GM23248 (cell line): Measurements from ENCODE around the gene CCDC187. TPM values are rescaled to one million over a fixed set of nuclear protein-coding genes. Genes with fewer than 3 reads are reported as not detected.

Experiments used
- DNase-seq: peaks from one replicate; pipeline ENCODE4 v3.0.0-alpha.2; 2015
- H2AFZ ChIP-seq: fragments of 200-600 bp; sonication (generic); 2 replicates; pipeline ENCODE4 v1.6.1; 2016; ENCODE audit warnings: antibody characterized with exemption
- H3F3A ChIP-seq: fragments of 200-600 bp; sonication (generic); 2 replicates; pipeline ENCODE4 v1.6.1; 2016; ENCODE audit warnings: mild to moderate bottlenecking, antibody characterized with exemption, mixed run types; ENCODE audit not compliant: insufficient read depth
- H3K27ac ChIP-seq: fragments of 200-600 bp; sonication (generic); 2 replicates; pipeline ENCODE4 v1.5.1; 2016; ENCODE audit warnings: mild to moderate bottlenecking
- H3K27me3 ChIP-seq: fragments of 200-600 bp; sonication (generic); replicated peaks from 2 replicates; pipeline ENCODE4 v1.6.1; 2016; ENCODE audit warnings: mild to moderate bottlenecking; ENCODE audit not compliant: insufficient read depth
- H3K36me3 ChIP-seq: fragments of 200-600 bp; sonication (generic); 2 replicates; pipeline ENCODE4 v1.6.1; 2016; ENCODE audit warnings: low read depth, mild to moderate bottlenecking
- H3K4me1 ChIP-seq: fragments of 200-600 bp; sonication (generic); 2 replicates; pipeline ENCODE4 v1.6.1; 2016; ENCODE audit warnings: mild to moderate bottlenecking; ENCODE audit not compliant: insufficient read depth
- H3K4me2 ChIP-seq: fragments of 200-600 bp; sonication (generic); one replicate; pipeline ENCODE4 v1.6.1; 2016; ENCODE audit warnings: mild to moderate bottlenecking; ENCODE audit not compliant: unreplicated experiment
- H3K4me3 ChIP-seq: fragments of 200-600 bp; sonication (generic); 2 replicates; pipeline ENCODE4 v1.5.1; 2016; ENCODE audit warnings: mild to moderate bottlenecking
- H3K79me2 ChIP-seq: fragments of 200-600 bp; sonication (generic); 2 replicates; pipeline ENCODE4 v1.6.1; 2016; ENCODE audit warnings: mild to moderate bottlenecking; ENCODE audit not compliant: insufficient read depth
- H3K9ac ChIP-seq: fragments of 200-600 bp; sonication (generic); 2 replicates; pipeline ENCODE4 v1.6.1; 2016; ENCODE audit warnings: mild to moderate bottlenecking
- H3K9me2 ChIP-seq: fragments of 200-600 bp; sonication (generic); 2 replicates; pipeline ENCODE4 v1.6.1; 2016; ENCODE audit warnings: mixed run types, mild to moderate bottlenecking, moderate library complexity; ENCODE audit not compliant: insufficient read depth
- H3K9me3 ChIP-seq: fragments of 200-600 bp; sonication (generic); one replicate; pipeline ENCODE4 v1.6.1; 2017; ENCODE audit warnings: low read depth
- H4K20me1 ChIP-seq: fragments of 200-600 bp; sonication (generic); 2 replicates; pipeline ENCODE4 v1.6.0; 2016; ENCODE audit not compliant: insufficient read depth
- EZH2 ChIP-seq: fragments of 200-600 bp; sonication (generic); IDR thresholded peaks from 2 replicates; pipeline ENCODE4 v1.6.1; 2018; ENCODE audit warnings: antibody characterized with exemption, mild to moderate bottlenecking; ENCODE audit not compliant: insufficient read depth, poor library complexity, severe bottlenecking
- EZH2phosphoT487 ChIP-seq: fragments of 200-600 bp; sonication (generic); IDR thresholded peaks from 2 replicates; pipeline ENCODE4 v1.6.1; 2018; ENCODE audit warnings: antibody characterized with exemption, moderate library complexity, mild to moderate bottlenecking, low read depth; ENCODE audit not compliant: insufficient read depth
- WGBS, 2 experiments: methylation state at CpG; one replicate each; pipeline ENCODE4 v1.1.6; 2015 to 2017; ENCODE audit warnings: low lambda C conversion rate in 2 of 2, low coverage in 1 of 2; ENCODE audit errors: missing lambda C conversion rate in 2 of 2; 5-methylcytosine and 5-hydroxymethylcytosine counted together
- in situ Hi-C: fragments of 300-500 bp; cut with MboI; formaldehyde crosslinking; loops from 2 replicates; pipeline ENCODE4 v1.15.0; 2020
- polyA plus RNA-seq: library from polyadenylated mRNA; unstranded; fragments of >200 nt; fragmentation: Nextera tagmentation; extraction: Ambion mirVana; gene quantifications from 2 replicates; pipeline ENCODE4 v1.2.1, GENCODE V29; 2016
- total RNA-seq: library from RNA; depleted of rRNA; stranded (reverse); fragments of >200 nt; shearing (Covaris generic); gene quantifications from 2 replicates; pipeline ENCODE4 v1.2.3, GENCODE V29; 2014; rRNA removed

CCDC187 gene
- total and polyA plus RNA-seq, 2 experiments from 2014 or later: not detected

- Histone ChIP-seq H4K20me1 (no peaks in the 10 kb centered on the region), H3K4me2 (no peak overlapping the region), H3K9me3 (no peaks in the 10 kb centered on the region), H3K4me3 (no peak overlapping the region), H2AFZ (no peak overlapping the region), H3K79me2 (no peaks in the 10 kb centered on the region), H3K27ac (no peak overlapping the region), H3K36me3 (no peaks in the 10 kb centered on the region), H3F3A (no peaks in the 10 kb centered on the region), H3K9ac (no peak overlapping the region), H3K4me1 (no peaks in the 10 kb centered on the region), H3K9me2 (no peaks in the 10 kb centered on the region), H3K27me3 (peaks cover 78% of the 10 kb centered on the region)
- in situ Hi-C loops: no loop called here
- WGBS, 2 experiments: 19 to 31% methylated on average over 16 to 19 of the region's 19 CpGs
- no peak for DNase-seq
- peak; percentile 49 for TF ChIP-seq EZH2
- no peak for TF ChIP-seq EZH2phosphoT487
These were observed 103.5 kb downstream of the CCDC187 start for GRCh38 chr9:136200424-136200823.

Other genes with a start within 250 kb of the CCDC187 start
- 30.7 and 35.9 TPM in 2 replicates for gene NACC2, start 208.8 kb downstream of the CCDC187 start, total RNA-seq
- 5.2 and 5.3 TPM in 2 replicates for gene NACC2, start 208.8 kb downstream of the CCDC187 start, polyA plus RNA-seq
- 69.7 and 94.0 TPM in 2 replicates for gene TMEM250, start 185.2 kb downstream of the CCDC187 start, total RNA-seq
- gene TMEM250, start 185.2 kb downstream of the CCDC187 start, polyA plus RNA-seq: 25.2 and 25.9 TPM in 2 replicates
- not detected in 2 replicates for gene LHX3, start 99.0 kb downstream of the CCDC187 start, total RNA-seq
- gene LHX3, start 99.0 kb downstream of the CCDC187 start, polyA plus RNA-seq: not detected in 2 replicates
- 11.7 and 16.4 TPM in 2 replicates for gene QSOX2, start 58.3 kb downstream of the CCDC187 start, total RNA-seq
- gene QSOX2, start 58.3 kb downstream of the CCDC187 start, polyA plus RNA-seq: 1.7 and 1.9 TPM in 2 replicates
- gene GPSM1, start 23.4 kb upstream of the CCDC187 start, total RNA-seq: 51.6 and 57.1 TPM in 2 replicates
- gene GPSM1, start 23.4 kb upstream of the CCDC187 start, polyA plus RNA-seq: 12.4 and 13.7 TPM in 2 replicates
- 12.3 and 49.8 TPM in 2 replicates for gene DNLZ, start 59.6 kb upstream of the CCDC187 start, total RNA-seq
- 25.9 and 27.1 TPM in 2 replicates for gene DNLZ, start 59.6 kb upstream of the CCDC187 start, polyA plus RNA-seq
- 0.11 TPM in 1 of 2 replicates, not detected in the other for gene CARD9, start 69.6 kb upstream of the CCDC187 start, total RNA-seq
- gene CARD9, start 69.6 kb upstream of the CCDC187 start, polyA plus RNA-seq: 0.60 and 0.61 TPM in 2 replicates
- gene SNAPC4, start 96.1 kb upstream of the CCDC187 start, total RNA-seq: 5.2 and 8.2 TPM in 2 replicates
- 3.3 and 4.4 TPM in 2 replicates for gene SNAPC4, start 96.1 kb upstream of the CCDC187 start, polyA plus RNA-seq
- 36.4 and 50.2 TPM in 2 replicates for gene ENTR1, start 106.5 kb upstream of the CCDC187 start, total RNA-seq
- gene ENTR1, start 106.5 kb upstream of the CCDC187 start, polyA plus RNA-seq: 11.2 and 13.0 TPM in 2 replicates
- gene PMPCA, start 106.6 kb upstream of the CCDC187 start, total RNA-seq: 58.7 and 102 TPM in 2 replicates
- gene PMPCA, start 106.6 kb upstream of the CCDC187 start, polyA plus RNA-seq: 77.4 and 81.9 TPM in 2 replicates
- gene INPP5E, start 135.8 kb upstream of the CCDC187 start, total RNA-seq: 8.1 and 12.5 TPM in 2 replicates
- gene INPP5E, start 135.8 kb upstream of the CCDC187 start, polyA plus RNA-seq: 5.0 and 5.2 TPM in 2 replicates
- gene SEC16A, start 178.9 kb upstream of the CCDC187 start, total RNA-seq: 32.0 and 34.5 TPM in 2 replicates
- 40.4 and 43.4 TPM in 2 replicates for gene SEC16A, start 178.9 kb upstream of the CCDC187 start, polyA plus RNA-seq
- 5.2 and 5.7 TPM in 2 replicates for gene NOTCH1, start 242.0 kb upstream of the CCDC187 start, total RNA-seq
- gene NOTCH1, start 242.0 kb upstream of the CCDC187 start, polyA plus RNA-seq: 1.5 TPM in 2 replicates